Measurements from ENCODE around the gene WDR5.

WDR5 gene

DNA sequence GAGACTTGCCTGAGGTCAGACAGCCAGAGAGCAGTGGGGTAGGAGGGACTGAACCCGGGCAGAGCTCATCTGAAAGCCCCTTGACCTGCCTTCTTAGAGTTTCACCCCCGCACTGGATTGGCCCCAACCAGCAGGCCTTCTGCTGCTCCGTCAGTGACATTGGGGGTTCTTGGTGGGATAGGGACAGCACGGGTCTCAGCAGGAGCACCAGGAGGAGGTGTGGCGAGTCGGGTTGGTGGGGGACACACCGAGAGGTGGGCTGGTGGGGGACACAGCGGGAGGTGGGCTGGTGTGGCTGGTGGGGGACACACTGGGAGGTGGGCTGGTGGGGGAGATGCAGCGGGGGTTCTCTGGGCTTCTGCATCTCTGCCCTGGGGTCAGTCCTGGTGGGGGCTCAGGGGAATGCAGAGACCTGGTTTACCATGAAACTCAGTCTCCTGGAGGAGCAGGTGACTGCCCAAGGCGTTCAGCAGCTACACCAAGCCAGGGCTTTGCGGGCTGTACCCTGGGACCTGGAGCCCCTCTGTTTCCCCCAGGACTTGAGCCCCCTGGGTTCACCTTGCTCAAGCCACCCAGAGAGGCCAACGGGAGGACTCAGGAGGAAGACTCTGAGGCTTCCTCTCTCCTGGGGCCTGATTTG lies 56.5 kb downstream of the WDR5 start:
- no peaks in the 10 kb centered on the region for H3K79me2 ChIP-seq (ENCODE audit: low read length)
- H3K9me2 ChIP-seq (replicated peaks; ENCODE audit: insufficient read depth, low read length), result no peaks in the 10 kb centered on the region
- DNase-seq, result no peak
- no peak overlapping the region for H3K4me2 ChIP-seq (ENCODE audit: low read depth, low read length)
- TF ChIP-seq EZH2 (optimal IDR thresholded peaks at IDR 0.05; ENCODE audit: low read depth, low read length) (no peak), EZH2phosphoT487 (IDR thresholded peaks at IDR 0.05; ENCODE audit: low read length) (no peak)
- TF ChIP-seq, protein P1, sequence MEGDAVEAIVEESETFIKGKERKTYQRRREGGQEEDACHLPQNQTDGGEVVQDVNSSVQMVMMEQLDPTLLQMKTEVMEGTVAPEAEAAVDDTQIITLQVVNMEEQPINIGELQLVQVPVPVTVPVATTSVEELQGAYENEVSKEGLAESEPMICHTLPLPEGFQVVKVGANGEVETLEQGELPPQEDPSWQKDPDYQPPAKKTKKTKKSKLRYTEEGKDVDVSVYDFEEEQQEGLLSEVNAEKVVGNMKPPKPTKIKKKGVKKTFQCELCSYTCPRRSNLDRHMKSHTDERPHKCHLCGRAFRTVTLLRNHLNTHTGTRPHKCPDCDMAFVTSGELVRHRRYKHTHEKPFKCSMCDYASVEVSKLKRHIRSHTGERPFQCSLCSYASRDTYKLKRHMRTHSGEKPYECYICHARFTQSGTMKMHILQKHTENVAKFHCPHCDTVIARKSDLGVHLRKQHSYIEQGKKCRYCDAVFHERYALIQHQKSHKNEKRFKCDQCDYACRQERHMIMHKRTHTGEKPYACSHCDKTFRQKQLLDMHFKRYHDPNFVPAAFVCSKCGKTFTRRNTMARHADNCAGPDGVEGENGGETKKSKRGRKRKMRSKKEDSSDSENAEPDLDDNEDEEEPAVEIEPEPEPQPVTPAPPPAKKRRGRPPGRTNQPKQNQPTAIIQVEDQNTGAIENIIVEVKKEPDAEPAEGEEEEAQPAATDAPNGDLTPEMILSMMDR (IDR thresholded peaks at IDR 0.05; ENCODE audit: low read length), result no peak
- H3K9me3 ChIP-seq (replicated peaks; ENCODE audit: insufficient read depth, low read length), result no peaks in the 10 kb centered on the region
- H2AFZ ChIP-seq (ENCODE audit: low read length), result no peak overlapping the region
- H3K9ac ChIP-seq (ENCODE audit: low read length), result no peak overlapping the region
- no peaks in the 10 kb centered on the region for H3K4me1 ChIP-seq (ENCODE audit: low read length)
- no peaks in the 10 kb centered on the region for H4K20me1 ChIP-seq (ENCODE audit: insufficient read depth, low read length)
- H3K27ac ChIP-seq (ENCODE audit: low read length), result no peak overlapping the region
- H3F3A ChIP-seq (ENCODE audit: insufficient read depth, low read length), result no peaks in the 10 kb centered on the region; the same call in 1 of the 2 replicates
- H3K36me3 ChIP-seq (replicated peaks; ENCODE audit: insufficient read depth, low read length), result no peaks in the 10 kb centered on the region
- H3K4me3 ChIP-seq (ENCODE audit: low read length), result no peak overlapping the region
- peaks cover 80% of the 10 kb centered on the region for H3K27me3 ChIP-seq (replicated peaks; ENCODE audit: insufficient read depth, low read length)

DNA sequence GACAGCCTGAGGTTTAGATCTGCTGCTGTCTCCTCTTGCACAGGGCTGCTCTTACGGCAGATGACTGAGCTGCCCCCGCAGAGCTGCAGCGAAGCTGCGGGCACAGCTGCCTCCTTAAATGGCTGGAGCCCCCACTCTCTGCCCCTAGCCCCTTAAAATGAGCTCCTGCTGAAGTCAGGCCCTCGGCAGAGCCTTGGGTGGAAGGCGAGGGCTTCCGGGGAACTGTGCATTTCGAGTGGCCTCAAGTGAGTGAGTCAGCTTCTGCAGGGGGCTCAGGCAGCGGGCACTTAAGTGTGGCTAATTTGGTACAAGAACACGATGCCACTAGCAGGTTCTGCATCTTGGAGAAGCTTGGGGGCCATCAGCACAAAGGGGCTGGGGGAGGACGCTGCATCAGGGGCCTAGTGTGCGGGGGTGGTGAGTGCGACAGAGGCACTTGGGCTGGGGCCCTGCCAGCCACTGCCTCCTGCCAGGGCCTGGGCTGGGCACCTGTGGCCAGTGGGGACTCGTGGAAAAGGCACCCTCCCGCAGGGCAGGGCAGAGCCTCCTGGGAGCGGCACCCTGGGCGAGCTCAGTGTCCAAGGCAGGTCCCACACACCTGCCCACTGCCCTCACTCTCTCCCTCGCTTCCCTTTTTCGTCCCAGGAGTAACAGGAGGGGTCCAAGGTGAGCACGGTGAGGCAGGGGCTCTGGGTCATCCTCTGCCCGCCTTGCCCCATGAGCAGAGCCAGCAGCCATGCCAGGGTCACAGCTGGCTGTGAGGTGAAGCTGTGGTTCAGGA lies 57.3 kb downstream of the WDR5 start:
- Histone ChIP-seq H3F3A (ENCODE audit: insufficient read depth, low read length) (no peaks in the 10 kb centered on the region; the same call in 1 of the 2 replicates), H3K9me2 (replicated peaks; ENCODE audit: insufficient read depth, low read length) (no peaks in the 10 kb centered on the region), H3K4me2 (ENCODE audit: low read depth, low read length) (no peak overlapping the region), H3K4me3 (ENCODE audit: low read length) (no peak overlapping the region), H3K79me2 (ENCODE audit: low read length) (no peaks in the 10 kb centered on the region), H2AFZ (ENCODE audit: low read length) (no peak overlapping the region), H3K9ac (ENCODE audit: low read length) (no peak overlapping the region), H3K27ac (ENCODE audit: low read length) (no peak overlapping the region), H3K4me1 (ENCODE audit: low read length) (no peaks in the 10 kb centered on the region), H4K20me1 (ENCODE audit: insufficient read depth, low read length) (no peaks in the 10 kb centered on the region), H3K36me3 (replicated peaks; ENCODE audit: insufficient read depth, low read length) (no peaks in the 10 kb centered on the region), H3K9me3 (replicated peaks; ENCODE audit: insufficient read depth, low read length) (no peaks in the 10 kb centered on the region), H3K27me3 (replicated peaks; ENCODE audit: insufficient read depth, low read length) (peaks cover 74% of the 10 kb centered on the region)
- no peak for DNase-seq
- TF ChIP-seq, protein P1 (IDR thresholded peaks at IDR 0.05; ENCODE audit: low read length), result no peak
- TF ChIP-seq EZH2phosphoT487 (IDR thresholded peaks at IDR 0.05; ENCODE audit: low read length) (no peak), EZH2 (optimal IDR thresholded peaks at IDR 0.05; ENCODE audit: low read depth, low read length) (no peak)

DNA sequence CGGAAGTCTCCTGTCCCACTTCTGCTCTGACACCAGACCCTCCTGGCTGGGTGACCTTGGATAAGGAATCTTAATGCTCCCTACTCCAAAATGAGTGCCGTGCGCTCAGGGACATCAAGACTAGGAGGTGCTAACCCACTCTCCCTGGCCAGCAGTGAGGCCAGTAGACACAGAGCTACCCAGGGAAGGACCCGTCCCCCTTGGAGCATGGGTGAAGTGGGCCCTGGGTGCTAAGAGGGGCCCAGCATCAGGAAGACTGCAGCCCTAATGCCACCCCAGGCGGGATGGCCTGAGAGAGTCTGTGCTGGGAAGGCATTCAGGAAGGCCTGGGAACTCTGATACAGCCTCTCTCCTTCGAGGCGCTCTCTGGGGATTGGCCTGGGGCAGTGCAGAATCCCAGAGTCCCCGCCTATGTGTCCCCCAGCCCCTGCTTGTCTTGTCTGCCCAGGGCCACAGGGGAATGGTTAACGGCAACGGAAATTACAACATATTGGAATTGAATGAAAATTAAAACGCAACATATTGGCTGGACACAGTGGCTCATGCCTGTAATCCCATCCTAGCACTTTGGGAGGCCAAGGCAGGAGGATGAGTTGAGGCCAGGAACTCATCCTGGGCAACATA lies 58.1 kb downstream of the WDR5 start:
- Histone ChIP-seq H3K36me3 (replicated peaks; ENCODE audit: insufficient read depth, low read length) (no peaks in the 10 kb centered on the region), H2AFZ (ENCODE audit: low read length) (no peak overlapping the region), H3K9ac (ENCODE audit: low read length) (no peak overlapping the region), H3K9me3 (replicated peaks; ENCODE audit: insufficient read depth, low read length) (no peaks in the 10 kb centered on the region), H3K9me2 (replicated peaks; ENCODE audit: insufficient read depth, low read length) (no peaks in the 10 kb centered on the region), H3K4me1 (ENCODE audit: low read length) (no peaks in the 10 kb centered on the region), H3K4me2 (ENCODE audit: low read depth, low read length) (no peak overlapping the region), H3K79me2 (ENCODE audit: low read length) (no peaks in the 10 kb centered on the region), H3F3A (ENCODE audit: insufficient read depth, low read length) (no peaks in the 10 kb centered on the region; the same call in 1 of the 2 replicates), H3K27ac (ENCODE audit: low read length) (no peak overlapping the region), H4K20me1 (ENCODE audit: insufficient read depth, low read length) (no peaks in the 10 kb centered on the region), H3K4me3 (ENCODE audit: low read length) (no peak overlapping the region), H3K27me3 (replicated peaks; ENCODE audit: insufficient read depth, low read length) (peaks cover 72% of the 10 kb centered on the region)
- TF ChIP-seq EZH2 (optimal IDR thresholded peaks at IDR 0.05; ENCODE audit: low read depth, low read length) (no peak), EZH2phosphoT487 (IDR thresholded peaks at IDR 0.05; ENCODE audit: low read length) (no peak)
- TF ChIP-seq, protein P1 (IDR thresholded peaks at IDR 0.05; ENCODE audit: low read length), result no peak
- DNase-seq, result no peak
